ENCODE data around the gene NKD1. TPM values are rescaled to one million over a fixed set of nuclear protein-coding genes. Genes with fewer than 3 reads are reported as not detected.

Gene NKD1
- total RNA-seq, 1 experiment from 2014 or later: 0.07 TPM

GRCh38 chr16:50673496-50674275 lies 125.5 kb downstream of the NKD1 start:
- no peak overlapping the region for H3K4me3 ChIP-seq
- peaks cover 2% of the 10 kb centered on the region; the same call in 1 of the 2 replicates for H3K9me3 ChIP-seq
- H3K36me3 ChIP-seq: no peaks in the 10 kb centered on the region
- DNase-seq: no peak
- no peaks in the 10 kb centered on the region for H3K27me3 ChIP-seq

DNA sequence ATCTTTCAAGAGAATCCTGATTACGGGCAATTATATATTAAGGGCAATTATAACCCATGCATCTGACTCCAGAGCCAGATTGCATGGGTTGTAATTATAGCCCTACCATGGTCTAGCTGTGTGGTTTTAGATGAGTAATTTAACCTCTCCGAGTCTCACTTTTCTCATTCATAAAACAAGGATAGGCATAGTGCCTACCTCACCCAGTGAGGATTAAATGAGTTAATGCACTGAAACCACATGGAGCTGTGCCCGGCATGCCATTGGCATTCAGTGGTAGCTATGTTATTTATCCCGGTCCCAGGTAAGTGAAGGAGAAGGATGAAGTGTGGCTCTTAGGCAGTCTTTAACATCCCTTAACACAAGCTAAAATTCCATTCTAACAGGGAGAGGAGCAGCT lies 126.6 kb downstream of the NKD1 start:
- Histone ChIP-seq H3K27me3 (no peaks in the 10 kb centered on the region), H3K4me3 (no peak overlapping the region), H3K9me3 (peaks cover 2% of the 10 kb centered on the region; the same call in 1 of the 2 replicates), H3K36me3 (no peaks in the 10 kb centered on the region)
- DNase-seq: no peak

DNA sequence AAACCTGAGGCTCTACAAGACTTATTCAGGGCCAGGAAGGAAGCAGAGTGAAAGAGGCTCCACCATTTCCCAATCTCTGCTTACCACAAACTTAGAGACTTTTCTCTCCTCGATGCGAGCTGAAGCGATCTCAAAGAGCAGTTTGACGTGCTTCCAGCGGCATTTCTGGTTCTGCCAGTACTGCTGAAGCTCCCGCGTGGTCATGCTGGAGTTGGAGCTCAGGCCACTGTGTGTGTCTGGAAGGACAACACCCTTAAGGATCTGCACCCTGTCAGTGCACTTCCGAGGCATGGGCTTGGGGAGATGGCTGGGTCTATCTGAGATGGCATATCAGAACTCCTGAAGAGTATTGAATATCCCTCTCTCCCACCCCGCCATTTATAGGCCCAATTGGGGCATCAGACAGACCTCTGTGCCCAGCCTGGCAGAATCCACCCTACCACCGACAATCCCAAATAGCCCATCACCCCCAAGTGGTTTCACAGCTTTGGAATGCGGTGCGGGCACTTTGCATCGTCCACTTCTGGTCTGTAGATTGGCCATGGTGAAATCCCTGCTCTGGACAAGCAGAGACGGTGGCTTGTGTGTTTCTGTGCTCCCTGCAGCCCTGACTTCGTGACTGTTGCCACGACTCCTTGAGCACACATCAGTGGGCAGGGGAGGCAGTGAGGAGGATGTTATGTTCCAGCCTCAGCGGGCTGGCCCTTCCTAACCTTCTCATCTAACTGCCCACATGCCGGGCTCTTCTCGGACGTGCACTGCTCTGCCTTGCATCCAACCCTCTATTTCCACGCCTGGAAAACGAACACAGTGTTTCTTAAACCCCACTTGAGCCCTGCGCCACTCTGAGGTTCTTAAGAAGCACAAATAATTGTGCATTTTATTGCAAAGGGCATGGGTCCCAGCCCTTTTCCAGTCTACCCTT lies 127.8 kb downstream of the NKD1 start:
- Histone ChIP-seq H3K4me3 (no peak overlapping the region), H3K9me3 (peaks cover 2% of the 10 kb centered on the region; the same call in 1 of the 2 replicates), H3K27me3 (no peaks in the 10 kb centered on the region), H3K36me3 (no peaks in the 10 kb centered on the region)
- no peak for DNase-seq

- no peaks in the 10 kb centered on the region for H3K27me3 ChIP-seq
- no peak for DNase-seq
- H3K4me3 ChIP-seq: no peak overlapping the region
- H3K36me3 ChIP-seq: no peaks in the 10 kb centered on the region
- peaks cover 2% of the 10 kb centered on the region; the same call in 1 of the 2 replicates for H3K9me3 ChIP-seq
Observed at GRCh38 chr16:50676684-50677225, 128.6 kb downstream of the NKD1 start.

GRCh38 chr16:50677351-50677750 lies 129.2 kb downstream of the NKD1 start:
- DNase-seq: no peak
- H3K27me3 ChIP-seq: no peaks in the 10 kb centered on the region
- H3K4me3 ChIP-seq: no peak overlapping the region
- no peaks in the 10 kb centered on the region for H3K36me3 ChIP-seq
- H3K9me3 ChIP-seq: no peaks in the 10 kb centered on the region

GRCh38 chr16:50678531-50678930 lies 130.3 kb downstream of the NKD1 start:
- Histone ChIP-seq H3K36me3 (no peaks in the 10 kb centered on the region), H3K9me3 (no peaks in the 10 kb centered on the region), H3K27me3 (no peaks in the 10 kb centered on the region), H3K4me3 (no peak overlapping the region)
- no peak for DNase-seq

DNA sequence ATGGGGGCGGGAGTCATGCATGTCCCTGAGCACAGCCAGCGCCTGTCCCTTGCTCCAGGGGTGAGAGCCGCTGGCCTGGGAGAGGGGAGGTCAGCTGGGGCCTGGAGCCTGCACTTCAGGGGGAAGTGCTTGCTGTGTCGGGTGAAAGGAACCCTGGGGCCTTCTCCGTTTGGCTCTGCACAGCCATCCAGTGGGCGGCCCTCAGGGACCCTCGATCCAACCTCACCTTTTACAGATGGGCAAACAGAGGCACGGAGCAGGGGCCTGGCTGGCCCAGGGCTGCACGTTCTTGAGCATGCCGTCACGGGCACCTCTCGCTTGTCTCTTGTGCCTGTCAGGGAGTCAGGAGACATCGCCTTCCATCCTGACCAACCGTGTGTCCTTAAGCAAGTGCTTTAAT lies 131.1 kb downstream of the NKD1 start:
- no peak overlapping the region for H3K4me3 ChIP-seq
- H3K27me3 ChIP-seq: no peaks in the 10 kb centered on the region
- H3K36me3 ChIP-seq: no peaks in the 10 kb centered on the region
- no peak for DNase-seq
- no peaks in the 10 kb centered on the region for H3K9me3 ChIP-seq

DNA sequence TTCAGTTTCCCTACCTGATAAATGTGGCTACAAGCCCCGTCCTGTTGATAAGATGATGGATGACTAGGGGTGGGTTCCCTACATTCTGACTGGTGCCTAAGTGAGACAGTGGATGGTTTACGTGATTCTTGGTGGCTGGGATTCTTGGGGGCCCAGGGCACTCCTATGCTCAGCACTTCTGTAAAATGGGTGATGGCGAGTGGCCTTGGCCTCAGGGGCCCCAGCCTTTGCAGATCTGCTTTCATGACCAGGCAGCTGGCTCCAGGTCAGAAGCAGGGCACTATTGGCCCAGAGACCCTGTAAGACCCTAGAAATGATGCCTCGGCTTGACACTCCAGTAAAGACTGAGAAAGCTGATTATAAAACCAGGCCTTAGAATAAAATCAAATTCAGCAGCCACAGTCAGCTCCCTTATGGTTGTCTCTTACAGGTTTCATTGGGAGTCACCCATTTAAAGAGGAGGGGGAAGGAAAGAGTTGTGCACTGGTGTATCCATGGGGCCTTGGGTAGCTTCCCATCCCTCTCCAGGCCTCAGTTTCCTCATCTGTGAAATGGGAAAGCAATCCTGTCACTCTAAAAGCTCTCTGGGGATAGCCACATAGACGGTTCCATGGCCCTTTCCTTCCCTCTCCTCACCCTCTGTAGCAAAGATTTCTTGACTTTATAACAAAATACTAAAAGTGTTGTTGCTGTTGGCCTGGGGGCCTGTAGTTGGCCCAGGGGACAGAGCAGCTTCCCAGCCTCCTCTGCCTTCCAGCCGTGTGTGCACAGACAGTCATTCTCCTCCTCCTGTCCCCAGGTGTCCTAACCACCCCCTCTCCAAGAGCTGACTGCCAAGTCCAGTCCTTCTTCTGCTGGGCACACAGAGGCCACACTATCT lies 131.7 kb downstream of the NKD1 start:
- no peaks in the 10 kb centered on the region for H3K27me3 ChIP-seq
- no peak overlapping the region for H3K4me3 ChIP-seq
- H3K36me3 ChIP-seq: no peaks in the 10 kb centered on the region
- DNase-seq: no peak
- no peaks in the 10 kb centered on the region for H3K9me3 ChIP-seq

GRCh38 chr16:50680556-50680893 lies 132.3 kb downstream of the NKD1 start:
- no peaks in the 10 kb centered on the region for H3K36me3 ChIP-seq
- H3K9me3 ChIP-seq: no peaks in the 10 kb centered on the region
- no peak overlapping the region for H3K4me3 ChIP-seq
- no peak for DNase-seq
- H3K27me3 ChIP-seq: no peaks in the 10 kb centered on the region

- H3K36me3 ChIP-seq: no peaks in the 10 kb centered on the region
- no peaks in the 10 kb centered on the region for H3K9me3 ChIP-seq
- H3K4me3 ChIP-seq: no peak within 1 kb of the TSS
- no peak for DNase-seq
- H3K27me3 ChIP-seq: no peaks in the 10 kb centered on the region
Observed at GRCh38 chr16:50681021-50681885, 133.1 kb downstream of the NKD1 start, which contains the start of gene SNX20. TSS of gene SNX20 (minus strand) at chr16:50681312. CDS start at chr16:50677526, 3,786 bp downstream.

- no peaks in the 10 kb centered on the region for H3K27me3 ChIP-seq
- H3K9me3 ChIP-seq: no peaks in the 10 kb centered on the region
- H3K36me3 ChIP-seq: no peaks in the 10 kb centered on the region
- no peak for DNase-seq
- H3K4me3 ChIP-seq: no peak overlapping the region
Observed at GRCh38 chr16:50683689-50684374, 135.6 kb downstream of the NKD1 start.

GRCh38 chr16:50684823-50685461 lies 136.7 kb downstream of the NKD1 start:
- no peak overlapping the region for H3K4me3 ChIP-seq
- H3K27me3 ChIP-seq: no peaks in the 10 kb centered on the region
- no peaks in the 10 kb centered on the region for H3K36me3 ChIP-seq
- no peak for DNase-seq
- H3K9me3 ChIP-seq: no peaks in the 10 kb centered on the region

- Histone ChIP-seq H3K9me3 (no peaks in the 10 kb centered on the region), H3K27me3 (no peaks in the 10 kb centered on the region), H3K4me3 (no peak overlapping the region), H3K36me3 (no peaks in the 10 kb centered on the region)
- DNase-seq: no peak
Observed at GRCh38 chr16:50685462-50686063, 137.4 kb downstream of the NKD1 start.

DNA sequence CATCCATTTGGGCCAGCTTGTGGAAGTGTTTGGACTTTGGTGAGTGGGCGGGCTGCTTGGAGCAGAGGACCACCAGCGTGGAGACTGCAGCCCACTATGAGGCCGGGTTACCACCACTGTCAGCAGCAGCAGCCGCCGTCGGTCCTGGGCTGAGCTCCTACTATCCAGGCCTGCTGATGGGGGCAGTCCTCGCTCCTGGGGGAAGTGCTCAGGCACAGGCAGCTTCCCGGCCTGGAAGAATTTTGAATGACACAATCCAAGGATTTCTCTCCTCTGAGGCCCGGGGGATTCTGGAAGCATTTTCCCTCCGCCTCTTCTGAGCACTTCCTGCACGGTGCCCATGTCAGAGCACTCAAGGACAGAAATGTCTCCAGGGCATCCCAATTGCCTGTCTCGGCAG lies 139.9 kb downstream of the NKD1 start:
- no peak for DNase-seq
- Histone ChIP-seq H3K4me3 (no peak overlapping the region), H3K27me3 (no peaks in the 10 kb centered on the region), H3K36me3 (no peaks in the 10 kb centered on the region), H3K9me3 (no peaks in the 10 kb centered on the region)
